HG03108 (cell line): ENCODE data around the gene ATP4B.

Source experiments
- ATAC-seq: cut with Tn5 transposase; IDR thresholded peaks from one replicate; pipeline ENCODE4 v1.9.1; 2021; ENCODE audit warnings: moderate library complexity; ENCODE audit not compliant: unreplicated experiment

ATP4B gene

GRCh38 chr13:113657851-113658741 is at the start of gene ATP4B:
TSS of gene ATP4B (minus strand) at chr13:113658198. CDS start at chr13:113658144, 54 bp downstream.
- ATAC-seq: no peak

- no peak for ATAC-seq
Observed at GRCh38 chr13:113672002-113672651, 14.1 kb upstream of the ATP4B start.

- ATAC-seq: no peak
Observed at GRCh38 chr13:113671066-113672001, 13.3 kb upstream of the ATP4B start.

- no peak for ATAC-seq
Observed at GRCh38 chr13:113670541-113670940, 12.5 kb upstream of the ATP4B start.

GRCh38 chr13:113669755-113670341 is 11.8 kb upstream of the ATP4B start:
- no peak for ATAC-seq

GRCh38 chr13:113669231-113669754 is 11.3 kb upstream of the ATP4B start:
- no peak for ATAC-seq

- no peak for ATAC-seq
Observed at GRCh38 chr13:113668491-113668971, 10.5 kb upstream of the ATP4B start.

GRCh38 chr13:113667771-113668490 is 9.9 kb upstream of the ATP4B start:
- ATAC-seq: no peak

GRCh38 chr13:113666951-113667701 is 9.1 kb upstream of the ATP4B start, which contains the start of gene GRK1:
TSS of gene GRK1 (plus strand) at chr13:113667219. CDS start at chr13:113667387, 168 bp downstream.
- no peak for ATAC-seq

- ATAC-seq: no peak
Observed at GRCh38 chr13:113666329-113666670, 8.3 kb upstream of the ATP4B start.

GRCh38 chr13:113665597-113666328 is 7.8 kb upstream of the ATP4B start:
- ATAC-seq: no peak

- no peak for ATAC-seq
Observed at GRCh38 chr13:113664751-113665596, 7.0 kb upstream of the ATP4B start.

GRCh38 chr13:113663934-113664333 is 5.9 kb upstream of the ATP4B start:
- no peak for ATAC-seq

GRCh38 chr13:113661509-113661908 is 3.5 kb upstream of the ATP4B start:
- no peak for ATAC-seq

- no peak for ATAC-seq
Observed at GRCh38 chr13:113660066-113660465, 2.1 kb upstream of the ATP4B start.

- ATAC-seq: no peak
Observed at GRCh38 chr13:113659337-113659736, 1.3 kb upstream of the ATP4B start.

GRCh38 chr13:113658836-113659235 is 838 bp upstream of the ATP4B start:
- no peak for ATAC-seq
